Upper lobe of left lung (tissue), 6 donors: ENCODE measurements around the gene GLYATL1B. TPM values are rescaled to one million over a fixed set of nuclear protein-coding genes. Genes with fewer than 3 reads are reported as not detected.
"Not testable (repeated sequence)": the region's sequence is repeated elsewhere in the genome, so short reads cannot be mapped to it uniquely, and the experiment has no call there.

Source experiments
- ATAC-seq, 2 donors: fragments of 200-7000 bp; cut with Tn5 transposase; one replicate each; pipeline ENCODE4 v1.9.1; 2022; ENCODE audit warnings: mild to moderate bottlenecking in 2 of 2, moderate library complexity in 2 of 2; ENCODE audit not compliant: low FRiP score in 2 of 2
- DNase-seq, 2 donors: peaks; one replicate each; pipeline ENCODE4 v3.0.0-alpha.2; 2019 to 2020
- H3K27ac ChIP-seq, 4 donors: fragments of 200-600 bp; sonication (generic); one replicate each; pipeline ENCODE4 v1.5.1; 2016 to 2019
- H3K27me3 ChIP-seq, 4 donors: fragments of 200-600 bp; sonication (generic); one replicate each; pipeline ENCODE4 v1.5.1; 2017 to 2019
- H3K36me3 ChIP-seq, 4 donors: fragments of 200-600 bp; sonication (generic); one replicate each; pipeline ENCODE4 v1.5.1; 2016 to 2019
- H3K4me1 ChIP-seq, 4 donors: fragments of 200-600 bp; sonication (generic); one replicate each; pipeline ENCODE4 v1.5.1; 2018 to 2019
- H3K4me3 ChIP-seq, 4 donors: fragments of 200-600 bp; sonication (generic); one replicate each; pipeline ENCODE4 v1.5.1; 2017 to 2019; ENCODE audit warnings: mild to moderate bottlenecking in 2 of 4, moderate library complexity in 1 of 4
- H3K9me3 ChIP-seq, 4 donors: fragments of 200-600 bp; sonication (generic); one replicate each; pipeline ENCODE4 v1.5.1; 2018 to 2019
- EP300 ChIP-seq, 4 donors: sonication (generic); formaldehyde crosslinking; IDR thresholded peaks; one replicate each; pipeline ENCODE4 v1.5.1; 2017; ENCODE audit warnings: antibody characterized with exemption in 4 of 4, control low read depth in 2 of 4
- POLR2A ChIP-seq, 4 donors: fragments of 450-650 bp; IDR thresholded peaks; one replicate each; pipeline ENCODE4 v1.5.1; 2016 to 2017; ENCODE audit warnings: antibody characterized with exemption in 4 of 4, mild to moderate bottlenecking in 2 of 4
- POLR2AphosphoS5 ChIP-seq, 2 donors: sonication (generic); formaldehyde crosslinking; IDR thresholded peaks; one replicate each; pipeline ENCODE4 v1.5.1; 2017; ENCODE audit warnings: antibody characterized with exemption in 2 of 2
- WGBS, 2 donors: methylation state at CpG; one replicate each; pipeline ENCODE4 v1.1.5; 2017 to 2018; 5-methylcytosine and 5-hydroxymethylcytosine counted together
- total RNA-seq, 6 donors: library from RNA; depleted of rRNA in 4 of 6; stranded (reverse); fragments of >200 nt in 4 of 6; gene quantifications; one replicate each; pipeline versions ENCODE4 v1.1.0 to v1.2.1, GENCODE V29; 2016 to 2021
- TF ChIP-seq, protein P1 (sequence below), 6 experiments: fragments of 450-650 bp in 4 of 6; fragments of 200-600 bp in 2 of 6; sonication (generic) in 2 of 6; IDR thresholded peaks; one replicate each; pipeline ENCODE4 v1.5.1; 2016 to 2019; ENCODE audit warnings: antibody characterized with exemption in 6 of 6
- donor health status: DM: no; HTN: no; CAD: no; lungs with moderate emphysema.
- donor health status: DM: no; HTN: yes; CAD: no; lungs with severe emphysema.

GLYATL1B gene
- total RNA-seq, 6 donors from 2014 or later: not detected

DNA sequence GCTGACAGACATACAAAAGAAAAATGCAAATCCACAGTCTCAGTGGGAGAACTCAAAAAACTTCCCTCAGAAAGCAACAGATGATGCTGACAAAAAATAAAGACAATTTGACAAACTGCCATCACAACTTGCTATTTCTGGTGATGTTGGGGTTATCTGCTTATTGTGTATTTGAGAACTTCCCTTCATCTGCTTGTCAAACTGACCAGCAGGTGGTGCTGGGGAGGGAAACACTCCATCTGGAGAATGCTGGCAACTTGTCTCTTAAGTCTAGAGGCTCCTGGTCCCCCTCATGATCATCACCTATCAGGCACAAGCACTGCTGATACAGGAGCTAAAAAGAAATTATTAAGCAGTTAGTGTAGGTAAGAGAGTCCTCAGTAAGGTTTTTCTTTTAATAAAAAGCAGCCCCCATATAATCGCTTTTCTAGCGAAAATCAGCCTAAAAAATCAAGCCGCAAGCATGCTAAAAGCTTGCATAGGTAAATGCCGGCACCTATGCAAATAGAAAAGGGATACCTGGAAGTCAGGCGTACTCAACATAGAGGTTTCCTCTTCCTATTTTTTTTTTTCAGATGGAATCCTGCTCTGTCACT is 11.1 kb downstream of the GLYATL1B start:
- ATAC-seq: peak in 1 of 2 donors; percentile 80
- peak in 1 of 2 donors; percentile 44 for DNase-seq
- 90 to 92% methylated on average over 5 of the region's 5 CpGs for WGBS, 2 donors

DNA sequence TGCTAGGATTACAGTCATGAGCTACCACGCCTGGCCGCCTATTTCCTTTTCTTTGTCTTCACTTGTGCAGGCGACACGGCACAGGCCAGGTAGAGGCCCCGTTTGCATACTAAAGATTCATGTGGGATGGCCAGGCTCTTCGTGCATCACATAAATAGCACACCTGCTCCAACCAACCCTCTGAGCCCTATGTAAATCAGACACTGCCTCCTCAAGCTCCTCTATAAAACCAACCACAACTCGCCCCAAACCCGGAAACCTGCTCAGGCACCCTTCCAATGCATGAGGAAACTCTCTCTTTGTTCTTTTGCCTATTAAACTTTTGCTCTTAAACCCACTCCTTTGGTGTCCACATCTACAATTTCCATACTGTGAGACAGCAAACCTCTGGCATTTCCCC is 11.8 kb downstream of the GLYATL1B start:
- not testable (repeated sequence) for DNase-seq, ATAC-seq, H3K4me3 ChIP-seq, H3K27ac ChIP-seq, H3K36me3 ChIP-seq, H3K27me3 ChIP-seq, H3K9me3 ChIP-seq
- H3K4me1 ChIP-seq: peaks cover 0 to 12% (median 4%) of the 10 kb centered on the region in 4 donors
- WGBS, 2 donors: 83 to 86% methylated on average over 8 of the region's 8 CpGs

More for the DNA sequence above, 11.1 kb downstream of the GLYATL1B start:
- Histone ChIP-seq H3K27me3 (no peaks in the 10 kb centered on the region), H3K4me3 (no peak overlapping the region), H3K9me3 (no peaks in the 10 kb centered on the region), H3K4me1 (peaks cover 0 to 8% (median 4%) of the 10 kb centered on the region in 4 donors), H3K36me3 (no peaks in the 10 kb centered on the region), H3K27ac (no peak overlapping the region)
- no peak for TF ChIP-seq EP300 (IDR thresholded peaks at IDR 0.05)
- TF ChIP-seq, protein P1, sequence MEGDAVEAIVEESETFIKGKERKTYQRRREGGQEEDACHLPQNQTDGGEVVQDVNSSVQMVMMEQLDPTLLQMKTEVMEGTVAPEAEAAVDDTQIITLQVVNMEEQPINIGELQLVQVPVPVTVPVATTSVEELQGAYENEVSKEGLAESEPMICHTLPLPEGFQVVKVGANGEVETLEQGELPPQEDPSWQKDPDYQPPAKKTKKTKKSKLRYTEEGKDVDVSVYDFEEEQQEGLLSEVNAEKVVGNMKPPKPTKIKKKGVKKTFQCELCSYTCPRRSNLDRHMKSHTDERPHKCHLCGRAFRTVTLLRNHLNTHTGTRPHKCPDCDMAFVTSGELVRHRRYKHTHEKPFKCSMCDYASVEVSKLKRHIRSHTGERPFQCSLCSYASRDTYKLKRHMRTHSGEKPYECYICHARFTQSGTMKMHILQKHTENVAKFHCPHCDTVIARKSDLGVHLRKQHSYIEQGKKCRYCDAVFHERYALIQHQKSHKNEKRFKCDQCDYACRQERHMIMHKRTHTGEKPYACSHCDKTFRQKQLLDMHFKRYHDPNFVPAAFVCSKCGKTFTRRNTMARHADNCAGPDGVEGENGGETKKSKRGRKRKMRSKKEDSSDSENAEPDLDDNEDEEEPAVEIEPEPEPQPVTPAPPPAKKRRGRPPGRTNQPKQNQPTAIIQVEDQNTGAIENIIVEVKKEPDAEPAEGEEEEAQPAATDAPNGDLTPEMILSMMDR (IDR thresholded peaks at IDR 0.05): peak; percentile 28 to 61 (median 47)
- TF ChIP-seq POLR2AphosphoS5 (IDR thresholded peaks at IDR 0.05): no peak

DNA sequence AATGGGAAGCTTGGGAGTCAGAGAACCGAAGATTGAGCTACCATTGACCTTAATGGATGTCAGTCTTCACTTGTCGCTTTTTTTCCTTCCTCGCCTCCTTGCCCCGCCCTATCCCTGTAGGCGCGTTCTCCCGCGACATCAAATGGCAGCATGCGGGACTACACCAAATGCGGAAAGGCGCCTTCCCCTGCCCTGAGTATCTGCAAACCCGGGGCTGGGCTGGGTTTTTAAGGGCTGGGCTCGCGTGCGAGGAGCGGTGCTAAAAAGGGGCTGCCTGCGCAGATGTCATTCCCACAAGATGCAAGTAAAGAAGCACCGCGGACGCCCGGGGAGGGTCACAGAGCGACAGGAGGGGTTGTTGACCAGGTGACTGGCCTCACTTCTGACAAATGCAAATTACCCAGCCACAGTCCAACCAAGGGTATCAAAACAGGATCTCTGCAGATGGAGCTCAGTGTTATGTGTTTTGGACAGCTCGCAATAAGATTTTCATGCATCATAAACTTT is 16.2 kb downstream of the GLYATL1B start:
- ATAC-seq: peak; percentile 65 to 71
- peak; percentile 70 to 71 for DNase-seq
- H3K27me3 ChIP-seq: no peaks in the 10 kb centered on the region
- peaks cover 9 to 24% (median 12%) of the 10 kb centered on the region in 4 donors for H3K4me1 ChIP-seq
- no peaks in the 10 kb centered on the region for H3K9me3 ChIP-seq
- no peak overlapping the region for H3K27ac ChIP-seq
- TF ChIP-seq, protein P1 (IDR thresholded peaks at IDR 0.05): peak in 4 of 6 experiments; percentile 14 to 47 (median 32)
- no peak for TF ChIP-seq POLR2A (IDR thresholded peaks at IDR 0.05)
- TF ChIP-seq POLR2AphosphoS5 (IDR thresholded peaks at IDR 0.05): no peak
- TF ChIP-seq EP300 (IDR thresholded peaks at IDR 0.05): no peak
- peak overlapping the region in 3 of 4 donors; percentile 27 to 47 (median 45) for H3K4me3 ChIP-seq
- no peaks in the 10 kb centered on the region for H3K36me3 ChIP-seq
- WGBS, 2 donors: 13 to 16% methylated on average over 15 to 23 of the region's 23 CpGs

DNA sequence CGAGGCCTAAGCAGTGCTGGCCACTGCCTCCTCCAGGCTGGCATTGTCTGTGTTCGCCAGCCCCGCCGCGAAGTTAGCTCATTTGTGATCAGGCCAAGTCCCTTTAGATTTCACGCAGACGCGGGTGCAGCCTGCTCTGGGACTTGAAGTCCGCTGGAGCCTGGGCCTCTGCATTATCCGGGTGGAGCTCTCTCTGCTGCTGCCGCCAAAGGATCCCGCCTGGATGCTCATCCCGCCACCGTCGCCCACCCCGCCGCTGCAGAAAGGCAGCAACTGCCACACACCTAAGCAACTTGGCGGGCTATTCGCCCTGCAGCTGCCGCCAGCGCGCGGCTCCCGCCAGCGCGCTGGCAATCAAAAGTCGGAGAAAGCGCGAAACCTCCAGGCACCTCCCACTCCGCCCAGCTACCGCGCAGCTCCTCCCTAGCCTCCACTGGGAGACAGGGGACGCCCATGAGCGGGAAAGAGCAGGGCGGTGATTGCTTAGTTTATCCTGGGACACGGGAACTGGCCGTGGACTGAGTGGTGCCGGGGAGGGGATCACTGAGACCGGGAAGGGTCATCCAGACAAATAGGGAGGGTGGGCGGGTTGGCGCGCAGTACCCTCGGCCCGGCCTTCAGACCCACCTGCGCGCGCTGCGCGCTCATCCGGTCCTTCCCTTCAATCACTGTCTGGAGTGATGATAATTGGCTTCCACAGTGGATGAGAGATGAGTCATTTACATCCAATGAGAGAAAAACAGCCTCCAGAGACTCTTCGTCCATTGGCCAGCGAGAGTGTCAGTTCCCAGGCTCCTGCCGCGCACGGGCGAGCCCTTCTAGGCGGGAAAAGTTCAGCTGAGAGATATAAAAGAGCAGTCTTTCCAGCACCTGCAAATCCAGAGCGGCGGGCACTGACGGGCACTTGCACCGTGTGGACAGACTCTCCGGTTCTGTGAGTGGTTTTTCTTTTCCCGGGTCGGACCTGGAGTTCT is 20.5 kb downstream of the GLYATL1B start, which contains the start of gene FAM111B:
TSS of gene FAM111B (plus strand) at position 875 of the 974 bp plus-strand sequence. CDS start 2,389 bp downstream, outside the sequence.
- Histone ChIP-seq H3K27ac (peak within 1 kb of the TSS in 1 of 4 donors; percentile 57), H3K36me3 (no peaks in the 10 kb centered on the region), H3K4me3 (peak within 1 kb of the TSS; percentile 46 to 70 (median 61)), H3K9me3 (no peaks in the 10 kb centered on the region), H3K4me1 (peaks cover 9 to 25% (median 15%) of the 10 kb centered on the region in 4 donors), H3K27me3 (no peaks in the 10 kb centered on the region)
- 0 to 1% methylated on average over 38 to 47 of the region's 64 CpGs for WGBS, 2 donors
- ATAC-seq (peak; percentile 96 to 97), DNase-seq (peak; percentile 88 to 89)
- TF ChIP-seq EP300 (IDR thresholded peaks at IDR 0.05) (no peak), POLR2A (IDR thresholded peaks at IDR 0.05) (no peak)

DNA sequence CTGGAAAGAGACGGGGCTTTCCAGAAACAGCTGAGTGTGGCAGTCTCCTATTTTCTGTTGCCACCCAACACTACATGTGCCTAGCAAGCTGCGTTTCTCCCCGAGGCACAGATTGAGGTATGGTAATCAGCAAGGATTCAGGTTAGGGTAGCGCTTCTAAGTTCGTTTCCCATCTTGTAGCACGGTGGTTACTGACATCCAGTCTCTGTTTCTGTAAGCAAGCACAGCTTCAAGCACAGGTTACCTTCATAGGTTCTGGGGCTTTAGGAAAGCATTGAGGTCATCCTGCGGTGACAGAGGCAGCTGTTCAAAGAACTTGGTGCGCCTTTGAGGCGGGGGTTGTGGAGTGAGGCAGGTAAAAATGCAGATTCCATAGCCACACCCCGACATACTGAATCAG is 21.6 kb downstream of the GLYATL1B start:
- not testable (repeated sequence) for H3K36me3 ChIP-seq, DNase-seq, H3K9me3 ChIP-seq, H3K27me3 ChIP-seq, H3K27ac ChIP-seq, ATAC-seq
- H3K4me1 ChIP-seq: peaks cover 5 to 16% (median 13%) of the 10 kb centered on the region in 4 donors
- WGBS, 2 donors: 28 to 31% methylated on average over 10 of the region's 10 CpGs
- H3K4me3 ChIP-seq: peak overlapping the region in 3 of 4 donors; percentile 46 to 62 (median 60)

DNA sequence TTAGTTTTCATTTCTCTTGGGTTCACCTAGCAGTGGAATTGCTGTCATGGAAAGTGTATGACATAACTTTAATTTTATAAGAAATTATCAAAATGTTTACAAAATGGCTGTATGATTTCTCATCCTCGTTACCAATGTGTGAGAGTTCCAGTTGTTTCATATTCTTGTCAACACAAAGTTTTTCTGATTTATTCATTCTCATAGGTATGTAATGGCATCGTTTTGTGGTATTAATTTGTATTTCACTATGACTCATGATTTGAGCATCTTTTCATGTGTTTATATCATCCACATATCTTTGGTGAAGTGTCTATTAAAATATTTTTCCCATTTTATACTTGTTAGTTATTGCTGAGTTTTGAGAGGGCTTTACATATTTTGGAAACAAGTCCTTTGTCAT is 26.4 kb downstream of the GLYATL1B start:
- ATAC-seq: no peak
- DNase-seq: no peak
- TF ChIP-seq POLR2A (IDR thresholded peaks at IDR 0.05): no peak
- TF ChIP-seq, protein P1 (IDR thresholded peaks at IDR 0.05): no peak
- no peak for TF ChIP-seq EP300 (IDR thresholded peaks at IDR 0.05)
- no peak for TF ChIP-seq POLR2AphosphoS5 (IDR thresholded peaks at IDR 0.05)
- Histone ChIP-seq H3K4me3 (no peak overlapping the region), H3K4me1 (peaks cover 0 to 2% (median 1%) of the 10 kb centered on the region in 4 donors), H3K27me3 (no peaks in the 10 kb centered on the region), H3K27ac (no peak overlapping the region), H3K9me3 (peaks cover 0 to 4% (median 2%) of the 10 kb centered on the region in 4 donors), H3K36me3 (no peaks in the 10 kb centered on the region)
- WGBS, 2 donors: 82 to 86% methylated on average over 2 of the region's 2 CpGs
